Liver (tissue), 9 donors: Measurements from ENCODE around the gene DHRS12. TPM values are rescaled to one million over a fixed set of nuclear protein-coding genes. Genes with fewer than 3 reads are reported as not detected.

Experiments
- DNase-seq: peaks from one replicate; pipeline ENCODE4 v3.0.0-alpha.2; 2017; ENCODE audit warnings: low spot score
- H3K27ac ChIP-seq, 2 donors: one replicate each; pipeline ENCODE4 v1.7.0; 2013; ENCODE audit warnings: inconsistent platforms in 2 of 2, low read length in 2 of 2, control low read depth in 1 of 2, low read depth in 1 of 2, mild to moderate bottlenecking in 1 of 2
- H3K27me3 ChIP-seq, 4 donors: one replicate each; pipeline versions ENCODE4 v1.6.1 to v1.7.0; 2013; ENCODE audit warnings: low read length in 3 of 4, inconsistent platforms in 1 of 4, mild to moderate bottlenecking in 1 of 4, moderate library complexity in 1 of 4; ENCODE audit not compliant: control insufficient read depth in 4 of 4, insufficient read depth in 4 of 4
- H3K36me3 ChIP-seq, 4 donors: one replicate each; pipeline versions ENCODE4 v1.6.1 to v1.7.0; 2013; ENCODE audit warnings: low read length in 3 of 4, mild to moderate bottlenecking in 3 of 4, low read depth in 1 of 4, moderate library complexity in 1 of 4; ENCODE audit not compliant: control insufficient read depth in 4 of 4, insufficient read depth in 3 of 4
- H3K4me1 ChIP-seq, 4 donors: one replicate each; pipeline versions ENCODE4 v1.6.1 to v1.7.0; 2013; ENCODE audit warnings: low read length in 3 of 4, mild to moderate bottlenecking in 3 of 4, moderate library complexity in 1 of 4; ENCODE audit not compliant: control insufficient read depth in 4 of 4, insufficient read depth in 4 of 4
- H3K4me3 ChIP-seq, 3 donors: one replicate each; pipeline versions ENCODE4 v1.6.1 to v1.7.0; 2013; ENCODE audit warnings: low read length in 3 of 3, control low read depth in 1 of 3, low read depth in 1 of 3, mild to moderate bottlenecking in 1 of 3
- H3K9ac ChIP-seq, 2 donors: one replicate each; pipeline ENCODE4 v1.7.0; 2013; ENCODE audit warnings: low read length in 2 of 2, mild to moderate bottlenecking in 2 of 2, moderate library complexity in 2 of 2, control low read depth in 1 of 2, low read depth in 1 of 2
- H3K9me3 ChIP-seq, 4 donors: one replicate each; pipeline versions ENCODE4 v1.6.1 to v1.7.0; 2013; ENCODE audit warnings: low read length in 3 of 4; ENCODE audit not compliant: control insufficient read depth in 4 of 4
- EGR1 ChIP-seq, 2 donors: IDR thresholded peaks; 2 replicates each; pipeline ENCODE4 v1.6.1; 2016 to 2018; ENCODE audit warnings: antibody characterized with exemption in 2 of 2, low read depth in 2 of 2
- FOXA1 ChIP-seq: IDR thresholded peaks from 2 replicates; pipeline ENCODE4 v1.6.1; 2016; ENCODE audit warnings: antibody characterized with exemption
- GABPA ChIP-seq, 2 donors: IDR thresholded peaks in 1 of 2; conservative IDR thresholded peaks in 1 of 2; 2 replicates each; pipeline ENCODE4 v1.6.1; 2016; ENCODE audit warnings: antibody characterized with exemption in 2 of 2, mild to moderate bottlenecking in 1 of 2, moderate library complexity in 1 of 2
- HNF4A ChIP-seq, 2 donors: conservative IDR thresholded peaks; 2 replicates each; pipeline ENCODE4 v1.6.1; 2016; ENCODE audit warnings: antibody characterized with exemption in 2 of 2, mild to moderate bottlenecking in 2 of 2
- JUND ChIP-seq, 2 donors: IDR thresholded peaks; 2 replicates each; pipeline ENCODE4 v1.6.1; 2016; ENCODE audit warnings: antibody characterized with exemption in 2 of 2
- SP1 ChIP-seq: IDR thresholded peaks from 2 replicates; pipeline ENCODE4 v1.6.1; 2018; ENCODE audit warnings: antibody characterized with exemption, mild to moderate bottlenecking
- TAF1 ChIP-seq: conservative IDR thresholded peaks from 2 replicates; pipeline ENCODE4 v1.6.1; 2016; ENCODE audit warnings: antibody characterized with exemption, mild to moderate bottlenecking
- WGBS: extraction: QIAGEN DNeasy Blood & Tissue Kit; methylation state at CpG from one replicate; pipeline ENCODE4 v1.1.7; 2013; 5-methylcytosine and 5-hydroxymethylcytosine counted together
- polyA plus RNA-seq, 2 donors: library from polyadenylated mRNA; stranded (reverse) in 1 of 2; unstranded in 1 of 2; fragments of 200-250 nt in 1 of 2; fragments of >200 nt in 1 of 2; fragmentation: Nextera tagmentation in 1 of 2; extraction: Ambion mirVana in 1 of 2; gene quantifications; one replicate each; pipeline versions ENCODE4 v1.2.1 to v1.2.3, GENCODE V29; 2013 to 2015
- total RNA-seq, 2 donors: library from RNA; depleted of rRNA; stranded (reverse); fragments of >200 nt; gene quantifications; one replicate each; pipeline ENCODE4 v1.2.3, GENCODE V29; 2014
- TF ChIP-seq, protein P1 (sequence below): IDR thresholded peaks from 2 replicates; pipeline ENCODE4 v1.6.1; 2016; ENCODE audit warnings: antibody characterized with exemption, mild to moderate bottlenecking
- donor health status: healthy.
- donor health status: healthy.
- donor health status: healthy.
- donor health status: healthy.
- donor health status: healthy.

Gene DHRS12
- total and polyA plus RNA-seq, 4 donors, result 6.5 to 15.5 (median 9.3) TPM

DNA sequence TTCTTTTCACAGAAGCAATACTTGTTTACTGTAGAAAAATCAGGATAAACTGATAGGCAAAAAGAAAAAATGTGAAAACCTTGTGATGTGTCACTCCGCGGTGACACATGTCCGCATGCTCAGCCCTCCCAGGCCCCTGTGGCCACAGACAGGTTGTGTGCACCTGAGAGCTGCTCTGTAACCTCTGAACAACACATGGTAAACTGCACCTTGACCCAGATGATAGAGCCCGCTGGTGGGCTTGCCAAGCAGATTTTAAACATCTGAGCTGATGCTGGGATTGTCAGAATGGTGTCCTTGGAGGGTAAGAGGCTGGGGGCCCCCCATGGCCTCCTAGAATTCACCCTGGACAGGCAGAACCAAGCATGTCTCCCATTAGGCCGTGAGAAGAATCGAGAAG, 33.8 kb downstream of the DHRS12 start:
- H3K27me3 ChIP-seq, result no peaks in the 10 kb centered on the region
- H3K9ac ChIP-seq, result no peak overlapping the region
- no peak overlapping the region for H3K4me3 ChIP-seq
- DNase-seq, result no peak
- H3K4me1 ChIP-seq, result no peaks in the 10 kb centered on the region
- TF ChIP-seq HNF4A (conservative IDR thresholded peaks at IDR 0.05), result peak; percentile 11 to 15
- TF ChIP-seq TAF1, result no peak
- H3K27ac ChIP-seq, result no peak overlapping the region
- H3K36me3 ChIP-seq, result peaks cover 0 to 14% (median 4%) of the 10 kb centered on the region in 4 donors
- WGBS, result 93% methylated on average over 6 of the region's 6 CpGs
- no peaks in the 10 kb centered on the region for H3K9me3 ChIP-seq

DNA sequence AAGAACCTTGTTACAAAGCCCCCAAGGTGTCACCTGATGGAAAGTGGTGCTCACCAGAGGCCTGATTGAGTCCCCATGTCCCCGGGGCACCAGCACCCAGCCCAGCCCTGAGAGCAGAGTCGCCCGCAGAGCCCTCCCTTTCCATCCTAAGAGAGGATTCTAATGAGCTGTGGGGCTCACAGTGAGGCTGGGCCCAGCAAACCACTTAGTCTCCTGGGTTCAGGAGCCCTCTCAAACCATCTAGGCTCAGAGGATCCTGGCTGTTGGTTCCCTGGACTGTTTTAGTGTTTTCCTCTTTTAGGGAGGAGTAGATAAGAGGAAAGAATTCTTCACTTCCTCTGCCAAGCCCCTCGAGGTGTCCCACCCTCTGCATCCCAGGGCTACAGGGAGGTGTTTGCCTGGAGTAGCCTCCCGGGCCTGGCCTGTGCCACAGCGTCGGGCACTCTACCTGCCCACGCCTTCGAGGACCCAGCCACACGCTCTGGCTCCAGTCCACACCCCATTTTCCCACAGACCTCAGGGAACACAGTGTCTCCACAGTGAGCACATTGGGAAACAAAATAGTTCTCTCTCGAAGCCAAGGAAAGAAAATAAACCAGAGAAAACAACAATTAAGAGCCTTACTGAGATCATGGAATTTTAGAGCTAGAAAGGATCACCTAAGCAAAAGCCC, 34.4 kb downstream of the DHRS12 start:
- Histone ChIP-seq H3K36me3 (peaks cover 0 to 14% (median 6%) of the 10 kb centered on the region in 4 donors), H3K27me3 (no peaks in the 10 kb centered on the region), H3K9ac (no peak overlapping the region), H3K27ac (no peak overlapping the region), H3K4me3 (no peak overlapping the region), H3K4me1 (no peaks in the 10 kb centered on the region), H3K9me3 (no peaks in the 10 kb centered on the region)
- no peak for DNase-seq
- TF ChIP-seq, protein P1, sequence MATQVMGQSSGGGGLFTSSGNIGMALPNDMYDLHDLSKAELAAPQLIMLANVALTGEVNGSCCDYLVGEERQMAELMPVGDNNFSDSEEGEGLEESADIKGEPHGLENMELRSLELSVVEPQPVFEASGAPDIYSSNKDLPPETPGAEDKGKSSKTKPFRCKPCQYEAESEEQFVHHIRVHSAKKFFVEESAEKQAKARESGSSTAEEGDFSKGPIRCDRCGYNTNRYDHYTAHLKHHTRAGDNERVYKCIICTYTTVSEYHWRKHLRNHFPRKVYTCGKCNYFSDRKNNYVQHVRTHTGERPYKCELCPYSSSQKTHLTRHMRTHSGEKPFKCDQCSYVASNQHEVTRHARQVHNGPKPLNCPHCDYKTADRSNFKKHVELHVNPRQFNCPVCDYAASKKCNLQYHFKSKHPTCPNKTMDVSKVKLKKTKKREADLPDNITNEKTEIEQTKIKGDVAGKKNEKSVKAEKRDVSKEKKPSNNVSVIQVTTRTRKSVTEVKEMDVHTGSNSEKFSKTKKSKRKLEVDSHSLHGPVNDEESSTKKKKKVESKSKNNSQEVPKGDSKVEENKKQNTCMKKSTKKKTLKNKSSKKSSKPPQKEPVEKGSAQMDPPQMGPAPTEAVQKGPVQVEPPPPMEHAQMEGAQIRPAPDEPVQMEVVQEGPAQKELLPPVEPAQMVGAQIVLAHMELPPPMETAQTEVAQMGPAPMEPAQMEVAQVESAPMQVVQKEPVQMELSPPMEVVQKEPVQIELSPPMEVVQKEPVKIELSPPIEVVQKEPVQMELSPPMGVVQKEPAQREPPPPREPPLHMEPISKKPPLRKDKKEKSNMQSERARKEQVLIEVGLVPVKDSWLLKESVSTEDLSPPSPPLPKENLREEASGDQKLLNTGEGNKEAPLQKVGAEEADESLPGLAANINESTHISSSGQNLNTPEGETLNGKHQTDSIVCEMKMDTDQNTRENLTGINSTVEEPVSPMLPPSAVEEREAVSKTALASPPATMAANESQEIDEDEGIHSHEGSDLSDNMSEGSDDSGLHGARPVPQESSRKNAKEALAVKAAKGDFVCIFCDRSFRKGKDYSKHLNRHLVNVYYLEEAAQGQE, result no peak
- TF ChIP-seq SP1 (peak; percentile 54), GABPA (IDR thresholded peaks at IDR 0.05 in 1 of 2, conservative IDR thresholded peaks at IDR 0.05 in 1 of 2) (no peak)
- WGBS, result 79% methylated on average over 11 of the region's 11 CpGs

DNA sequence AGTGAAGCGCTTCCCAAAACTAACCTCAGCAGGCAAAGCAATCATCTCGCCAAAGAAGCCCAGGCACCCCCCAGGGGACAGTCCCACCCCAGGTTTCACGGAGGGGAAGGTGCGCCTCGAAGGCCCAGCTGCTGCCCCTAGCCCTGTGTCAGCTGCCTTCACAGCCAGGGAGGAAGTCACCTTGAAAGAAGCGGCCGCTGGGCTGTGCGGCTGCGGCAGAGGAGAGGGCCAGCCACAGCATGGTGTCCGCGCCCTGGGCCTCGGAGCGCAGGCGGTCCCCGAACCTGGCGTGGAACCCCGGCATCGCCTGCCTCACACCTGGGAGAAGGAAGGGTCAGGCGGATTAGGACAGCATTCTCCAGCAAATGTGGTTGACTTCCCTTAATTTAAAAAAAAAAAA, 35.0 kb downstream of the DHRS12 start:
- no peak overlapping the region for H3K4me3 ChIP-seq
- no peak for DNase-seq
- 92% methylated on average over 19 of the region's 19 CpGs for WGBS

More for the DNA sequence above, 35.0 kb downstream of the DHRS12 start:
- TF ChIP-seq, protein P1, result no peak
- TF ChIP-seq EGR1 (IDR thresholded peaks at IDR 0.05; ENCODE audit: low read depth in 2 of 2) (no peak), JUND (IDR thresholded peaks at IDR 0.05) (no peak), FOXA1 (no peak)
- H3K36me3 ChIP-seq, result peaks cover 0 to 14% (median 7%) of the 10 kb centered on the region in 4 donors
- no peaks in the 10 kb centered on the region for H3K4me1 ChIP-seq
- H3K27me3 ChIP-seq, result no peaks in the 10 kb centered on the region
- no peak overlapping the region for H3K9ac ChIP-seq
- H3K27ac ChIP-seq, result no peak overlapping the region
- H3K9me3 ChIP-seq, result no peaks in the 10 kb centered on the region
